ENCODE data around the gene CLSTN3.

Gene CLSTN3

GRCh38 chr12:7110661-7111060 lies 19.5 kb upstream of the CLSTN3 start:
- Histone ChIP-seq H3K27me3 (ENCODE audit: control insufficient read depth, low read length) (peaks cover 27% of the 10 kb centered on the region), H3K9me3 (ENCODE audit: control insufficient read depth, insufficient read depth, low read length) (peaks cover 9% of the 10 kb centered on the region; the same call in 1 of the 2 replicates), H4K20me1 (ENCODE audit: control insufficient read depth, insufficient read depth, low read depth, low read length) (no peaks in the 10 kb centered on the region; the same call in 1 of the 2 replicates), H3K4me1 (ENCODE audit: control insufficient read depth, low read length) (peaks cover 14% of the 10 kb centered on the region), H3K27ac (ENCODE audit: low read depth, low read length) (no peak overlapping the region), H3K4me3 (ENCODE audit: low read length) (no peak overlapping the region), H3K36me3 (ENCODE audit: control insufficient read depth, low read length) (no peaks in the 10 kb centered on the region), H3K9me2 (replicated peaks; ENCODE audit: control insufficient read depth, low read length) (no peaks in the 10 kb centered on the region), H3K79me2 (ENCODE audit: control insufficient read depth, low read length) (no peaks in the 10 kb centered on the region), H3K4me2 (ENCODE audit: low read length) (no peak overlapping the region), H3F3A (ENCODE audit: control insufficient read depth, insufficient read depth) (no peaks in the 10 kb centered on the region)
- TF ChIP-seq CTCF (IDR thresholded peaks at IDR 0.05; ENCODE audit: low read depth, low read length, poor library complexity, severe bottlenecking): no peak
- no peak for TF ChIP-seq EZH2phosphoT487 (IDR thresholded peaks at IDR 0.05; ENCODE audit: borderline replicate concordance, low read length)

- H3K4me1 ChIP-seq (ENCODE audit: control insufficient read depth, low read length): peaks cover 14% of the 10 kb centered on the region
- H3K4me3 ChIP-seq (ENCODE audit: low read length): no peak overlapping the region
Measured at GRCh38 chr12:7112041-7112440, 18.1 kb upstream of the CLSTN3 start.

GRCh38 chr12:7113389-7113871 lies 16.7 kb upstream of the CLSTN3 start:
- Histone ChIP-seq H3K4me1 (ENCODE audit: control insufficient read depth, low read length) (peaks cover 6% of the 10 kb centered on the region), H3F3A (ENCODE audit: control insufficient read depth, insufficient read depth) (no peaks in the 10 kb centered on the region), H3K27me3 (ENCODE audit: control insufficient read depth, low read length) (peaks cover 16% of the 10 kb centered on the region), H3K36me3 (ENCODE audit: control insufficient read depth, low read length) (no peaks in the 10 kb centered on the region), H3K9me2 (replicated peaks; ENCODE audit: control insufficient read depth, low read length) (no peaks in the 10 kb centered on the region), H3K79me2 (ENCODE audit: control insufficient read depth, low read length) (no peaks in the 10 kb centered on the region), H3K27ac (ENCODE audit: low read depth, low read length) (no peak overlapping the region), H3K9me3 (ENCODE audit: control insufficient read depth, insufficient read depth, low read length) (no peaks in the 10 kb centered on the region), H3K4me2 (ENCODE audit: low read length) (no peak overlapping the region), H3K4me3 (ENCODE audit: low read length) (no peak overlapping the region), H4K20me1 (ENCODE audit: control insufficient read depth, insufficient read depth, low read depth, low read length) (no peaks in the 10 kb centered on the region; the same call in 1 of the 2 replicates)
- TF ChIP-seq EZH2phosphoT487 (IDR thresholded peaks at IDR 0.05; ENCODE audit: borderline replicate concordance, low read length) (no peak), CTCF (IDR thresholded peaks at IDR 0.05; ENCODE audit: low read depth, low read length, poor library complexity, severe bottlenecking) (peak; percentile 80)

More at GRCh38 chr12:7112041-7112440, 18.1 kb upstream of the CLSTN3 start:
- H3K27ac ChIP-seq (ENCODE audit: low read depth, low read length): no peak overlapping the region
- H4K20me1 ChIP-seq (ENCODE audit: control insufficient read depth, insufficient read depth, low read depth, low read length): no peaks in the 10 kb centered on the region; the same call in 1 of the 2 replicates
- no peaks in the 10 kb centered on the region for H3F3A ChIP-seq (ENCODE audit: control insufficient read depth, insufficient read depth)
- no peak overlapping the region for H3K4me2 ChIP-seq (ENCODE audit: low read length)
- no peaks in the 10 kb centered on the region for H3K79me2 ChIP-seq (ENCODE audit: control insufficient read depth, low read length)
- H3K9me2 ChIP-seq (replicated peaks; ENCODE audit: control insufficient read depth, low read length): no peaks in the 10 kb centered on the region
- TF ChIP-seq EZH2phosphoT487 (IDR thresholded peaks at IDR 0.05; ENCODE audit: borderline replicate concordance, low read length) (no peak), CTCF (IDR thresholded peaks at IDR 0.05; ENCODE audit: low read depth, low read length, poor library complexity, severe bottlenecking) (no peak)
- H3K9me3 ChIP-seq (ENCODE audit: control insufficient read depth, insufficient read depth, low read length): no peaks in the 10 kb centered on the region
- H3K27me3 ChIP-seq (ENCODE audit: control insufficient read depth, low read length): peaks cover 24% of the 10 kb centered on the region
- no peaks in the 10 kb centered on the region for H3K36me3 ChIP-seq (ENCODE audit: control insufficient read depth, low read length)
